Hematopoietic multipotent progenitor cell treated with erythropoietin and hydrocortisone succinate and interleukin-3 and kit ligand, for 15 days (in vitro differentiated cells): ENCODE measurements around the gene ARHGAP22.
A peak's percentile ranks its signal among the peaks of the same experiment; 100 is the strongest.

ENCODE experiments used
- DNase-seq: peaks from one replicate; pipeline ENCODE4 v3.0.0-alpha.2; 2015; ENCODE audit warnings: low spot score

ARHGAP22 gene

DNA sequence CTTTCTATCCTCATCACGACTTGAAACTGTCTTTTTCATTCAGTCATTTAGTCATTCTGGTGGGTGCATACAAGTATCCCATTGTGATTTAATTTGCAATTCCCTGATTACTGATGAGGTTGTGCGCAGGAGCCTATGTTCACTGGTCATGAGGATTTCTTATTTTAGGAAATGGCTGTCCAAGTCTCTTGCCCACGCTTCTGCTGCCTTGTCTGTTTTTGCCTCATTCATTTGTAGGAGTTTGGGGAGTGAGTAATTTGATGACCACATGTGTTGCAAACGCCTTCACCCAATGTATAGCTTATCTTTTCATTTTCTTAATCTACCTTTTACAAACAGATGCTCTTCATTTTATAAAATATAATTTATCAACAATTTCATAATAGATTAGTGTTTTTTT, 127.3 kb downstream of the ARHGAP22 start:
- no peak for DNase-seq

DNA sequence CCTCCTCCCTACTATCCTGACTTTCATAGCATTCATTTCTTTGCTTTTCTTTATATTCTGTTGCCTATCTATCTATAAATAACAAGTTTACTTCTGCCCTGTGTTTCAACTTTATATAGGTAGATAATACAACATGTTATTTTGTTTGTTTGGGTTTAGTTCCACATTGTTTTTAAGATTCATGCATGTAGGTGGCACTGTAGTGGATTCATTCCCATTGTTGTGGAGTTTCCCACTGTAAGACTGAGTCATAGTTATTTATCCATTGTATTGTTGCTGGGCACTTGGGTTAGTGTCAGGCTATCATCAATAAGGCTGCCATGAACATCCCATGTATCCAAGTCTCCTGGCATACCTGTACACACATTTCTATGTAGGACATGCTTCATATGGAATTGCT, 127.7 kb downstream of the ARHGAP22 start:
- no peak for DNase-seq

DNA sequence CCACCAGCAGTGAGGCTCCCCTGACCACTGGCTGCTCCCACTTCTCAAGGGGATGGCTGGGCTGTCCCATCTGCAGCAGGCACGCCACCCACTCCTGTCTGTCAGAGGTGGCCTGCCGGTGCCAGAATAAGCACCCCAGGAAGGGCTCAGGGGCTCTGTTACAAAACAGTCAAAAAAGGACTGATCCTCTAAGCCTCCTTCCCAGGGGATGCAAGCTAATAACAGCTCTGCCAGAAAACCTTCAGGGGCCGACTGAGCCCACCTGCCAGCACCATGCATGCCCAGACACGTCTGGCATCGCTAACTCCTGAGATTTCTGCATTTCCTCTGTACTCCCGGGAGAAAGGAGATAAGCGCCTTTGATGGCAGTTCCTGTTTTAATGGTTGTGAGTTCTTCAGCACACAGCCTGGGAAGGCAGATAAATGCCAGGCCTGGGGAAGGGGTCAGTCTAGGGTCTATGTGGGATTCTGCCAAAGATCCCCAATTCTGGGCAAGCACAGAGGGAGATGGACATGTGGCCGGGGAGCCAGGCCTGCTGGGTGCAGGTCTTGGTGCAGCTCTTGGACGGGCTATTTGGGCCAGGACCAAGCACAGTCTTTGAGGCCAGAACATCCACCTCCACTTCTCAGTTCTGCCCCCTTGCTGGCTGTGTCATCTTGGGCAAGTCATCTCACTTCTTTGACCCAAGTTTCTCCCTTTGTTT, 128.4 kb downstream of the ARHGAP22 start:
- DNase-seq, result no peak

DNA sequence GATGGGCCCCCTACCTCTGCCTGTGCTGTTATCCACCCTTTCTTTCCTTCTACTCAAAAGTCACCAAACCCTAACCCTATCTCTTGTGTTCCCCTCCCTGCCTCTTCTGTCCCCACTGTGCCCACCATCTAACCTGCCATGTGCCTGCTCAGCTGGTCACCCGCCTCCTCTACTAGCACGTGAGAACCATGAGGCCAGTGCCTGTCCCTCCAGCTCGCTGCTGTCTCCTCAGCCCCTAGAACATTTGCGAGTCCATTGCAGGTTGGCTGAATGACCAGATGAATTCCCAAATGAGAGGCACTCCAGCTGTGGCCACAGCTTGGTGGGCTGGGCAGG, 129.0 kb downstream of the ARHGAP22 start:
- DNase-seq, result no peak

DNA sequence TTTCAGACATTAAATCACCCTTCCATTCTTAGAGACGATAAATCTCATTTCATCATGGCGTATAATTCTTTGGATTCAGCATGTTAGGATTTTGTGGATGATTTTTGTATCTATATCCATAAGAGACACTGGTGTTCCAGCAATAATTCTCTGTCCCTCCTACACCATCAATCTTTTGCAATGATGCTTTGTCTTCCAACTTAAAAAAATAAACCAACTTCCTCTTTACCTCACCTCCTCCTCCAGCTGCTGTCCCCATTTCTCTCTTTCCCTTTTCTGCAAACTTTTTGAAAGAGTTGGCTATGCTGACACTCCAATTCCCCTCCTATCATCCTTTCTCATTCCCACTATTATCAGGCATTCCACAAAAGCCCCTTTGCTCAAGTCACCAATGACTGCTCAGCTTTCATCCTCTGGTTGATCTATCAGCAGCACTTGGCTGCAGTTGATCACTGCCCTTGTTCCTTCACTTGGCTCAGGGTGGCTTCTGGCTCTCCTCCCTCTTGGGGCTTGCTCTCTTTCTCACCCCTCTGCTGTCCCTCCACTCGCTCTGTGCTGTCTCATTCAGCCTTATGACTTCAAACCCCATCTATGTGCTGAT, 130.0 kb downstream of the ARHGAP22 start:
- DNase-seq, result no peak

DNA sequence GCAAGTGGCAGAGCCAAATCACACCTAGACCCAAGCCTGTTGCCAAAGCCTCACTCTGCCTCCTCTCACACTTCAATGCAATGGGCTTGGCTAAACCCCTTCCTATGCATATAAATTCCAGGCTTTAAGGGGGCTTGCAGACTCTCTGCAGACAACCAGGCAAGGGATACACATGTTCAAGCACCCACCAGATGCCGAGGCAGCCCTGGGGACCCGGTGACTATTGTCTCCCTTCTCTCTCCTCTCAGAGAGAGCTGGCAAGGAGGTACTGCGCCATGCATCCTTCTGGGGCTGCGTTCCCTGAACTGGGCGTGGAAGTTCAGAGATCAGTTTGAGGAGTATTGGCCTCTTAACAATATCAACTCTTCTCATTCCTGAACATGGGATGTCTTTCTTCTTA, 131.2 kb downstream of the ARHGAP22 start:
- no peak for DNase-seq

DNA sequence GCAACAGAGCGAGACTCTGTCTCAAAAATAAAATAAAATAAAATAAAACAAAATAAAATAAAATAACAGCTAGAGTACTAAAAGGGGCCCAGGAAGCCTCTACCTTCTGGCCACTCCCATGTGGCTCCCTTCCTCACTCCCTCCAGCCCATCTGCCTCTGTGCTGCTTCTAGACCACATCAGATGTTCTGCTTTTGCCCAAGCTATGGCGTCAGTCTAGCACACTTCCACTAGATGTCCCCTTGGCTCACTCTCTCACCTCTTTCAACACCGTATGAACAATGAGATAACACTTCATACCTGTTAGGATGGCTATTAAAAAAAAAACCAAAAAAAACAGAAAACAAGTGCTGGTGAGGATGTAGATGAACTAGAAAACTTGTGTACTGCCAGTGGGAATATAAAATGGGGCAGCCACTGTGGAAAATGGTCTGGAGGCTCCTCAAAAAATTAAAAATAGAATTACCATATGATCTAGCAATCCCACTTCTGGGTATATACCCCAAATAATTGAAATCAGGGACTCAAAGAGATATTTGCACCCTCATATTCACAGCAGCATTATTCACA, 132.3 kb downstream of the ARHGAP22 start:
- DNase-seq, result no peak

DNA sequence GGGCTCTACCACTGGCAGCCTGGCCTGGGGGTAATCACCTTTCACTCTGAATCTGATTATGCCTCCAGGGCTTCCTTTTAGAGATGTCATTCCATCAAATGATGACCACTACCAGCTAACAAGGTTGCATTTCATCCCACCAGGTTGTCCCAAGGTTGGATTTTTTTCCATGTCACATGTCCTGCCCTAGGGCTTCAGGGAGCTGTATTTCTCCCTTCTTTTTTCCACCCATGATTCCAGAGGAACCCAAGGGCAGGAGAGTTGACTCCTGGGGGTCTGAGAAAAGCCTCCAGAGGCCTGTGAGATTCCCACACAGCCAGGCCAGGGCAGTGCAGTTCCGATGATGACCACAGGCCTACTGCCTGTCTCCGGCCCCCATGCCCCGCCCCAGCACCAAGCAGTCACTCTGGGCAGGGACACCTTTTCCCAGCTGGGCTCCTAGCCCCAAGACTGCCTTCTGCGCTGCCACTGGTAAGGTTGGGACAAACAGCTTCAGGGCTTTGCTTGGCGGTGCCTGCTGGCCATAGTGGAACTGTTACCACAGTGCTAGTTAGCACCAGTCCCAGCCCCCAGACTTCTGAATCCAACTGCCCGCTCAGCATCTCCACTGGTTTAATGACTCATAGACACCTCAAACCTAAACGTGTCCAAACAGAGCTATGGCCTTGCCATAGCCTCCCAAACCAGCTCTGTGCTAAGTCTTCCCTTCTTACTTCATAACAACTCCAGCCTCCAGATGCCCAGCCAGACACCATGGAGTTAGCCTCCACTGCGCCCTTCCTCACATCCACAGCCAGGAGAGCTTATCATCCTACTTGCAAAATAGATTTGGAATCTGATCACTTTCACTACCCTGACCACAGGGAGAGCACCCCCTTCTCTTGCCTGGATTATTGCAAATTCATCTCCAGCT, 133.7 kb downstream of the ARHGAP22 start:
- no peak for DNase-seq

DNA sequence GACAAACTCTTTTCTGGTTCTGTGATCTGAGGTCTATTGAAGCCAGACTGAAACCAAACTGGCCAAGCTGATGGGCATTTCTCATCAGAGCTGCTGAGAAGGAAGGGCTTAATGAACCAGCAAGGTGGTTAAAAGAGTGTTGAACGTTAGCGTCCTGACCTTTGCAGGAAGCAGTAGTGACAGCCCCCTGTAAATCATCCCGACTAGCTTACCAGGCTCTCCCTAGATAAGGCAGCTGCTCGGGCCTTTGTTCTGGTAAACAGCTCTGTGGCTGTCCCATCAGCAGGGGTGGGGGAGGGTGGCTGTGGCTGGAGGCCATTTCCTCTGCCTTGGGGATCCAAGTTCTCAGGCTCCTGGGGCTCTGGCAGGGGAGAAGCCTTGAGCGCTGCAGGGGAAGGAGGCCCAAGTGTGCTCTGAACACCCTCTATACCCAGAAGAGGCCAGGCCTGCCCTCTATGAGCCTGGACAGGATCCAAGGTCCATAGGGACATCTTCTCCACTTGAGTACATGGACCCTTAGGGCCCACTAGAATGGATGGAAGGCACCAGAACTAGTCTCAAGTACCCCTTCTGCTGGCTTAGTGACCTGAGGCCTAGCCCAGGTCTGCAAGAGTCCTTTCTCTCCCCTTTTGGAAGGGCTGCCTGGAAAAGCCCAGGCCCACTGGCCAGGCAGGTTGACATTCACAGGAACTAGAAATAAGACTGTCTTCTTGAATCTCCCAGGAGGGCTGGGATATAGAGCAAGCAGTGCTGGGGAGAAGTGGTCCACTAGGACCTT, 134.6 kb downstream of the ARHGAP22 start:
- DNase-seq, result peak; percentile 18

DNA sequence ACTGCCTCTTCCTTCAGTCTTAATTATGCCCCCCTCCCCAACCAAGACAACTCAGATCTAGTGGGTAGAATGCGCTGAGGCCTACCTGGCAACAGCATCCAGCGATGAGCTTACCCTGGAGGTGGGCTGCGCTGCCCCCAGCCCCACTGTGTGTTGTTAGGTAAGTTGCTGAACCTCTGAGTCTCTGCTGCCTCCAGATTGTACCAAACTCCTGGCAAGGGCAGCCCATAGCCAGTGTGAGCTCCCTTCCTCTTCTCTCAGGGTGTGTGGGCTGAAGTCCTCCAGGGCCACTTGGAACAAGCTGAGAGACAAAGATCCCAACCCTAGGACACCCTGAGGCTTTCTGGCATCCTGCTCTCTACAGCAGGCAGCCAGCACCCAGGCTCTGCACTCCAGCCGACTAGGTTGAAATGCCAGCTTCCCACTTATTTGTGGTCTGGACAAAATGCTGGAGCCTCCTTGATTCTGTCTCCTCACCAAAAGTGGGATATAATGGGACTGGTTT, 135.3 kb downstream of the ARHGAP22 start:
- DNase-seq, result no peak

DNA sequence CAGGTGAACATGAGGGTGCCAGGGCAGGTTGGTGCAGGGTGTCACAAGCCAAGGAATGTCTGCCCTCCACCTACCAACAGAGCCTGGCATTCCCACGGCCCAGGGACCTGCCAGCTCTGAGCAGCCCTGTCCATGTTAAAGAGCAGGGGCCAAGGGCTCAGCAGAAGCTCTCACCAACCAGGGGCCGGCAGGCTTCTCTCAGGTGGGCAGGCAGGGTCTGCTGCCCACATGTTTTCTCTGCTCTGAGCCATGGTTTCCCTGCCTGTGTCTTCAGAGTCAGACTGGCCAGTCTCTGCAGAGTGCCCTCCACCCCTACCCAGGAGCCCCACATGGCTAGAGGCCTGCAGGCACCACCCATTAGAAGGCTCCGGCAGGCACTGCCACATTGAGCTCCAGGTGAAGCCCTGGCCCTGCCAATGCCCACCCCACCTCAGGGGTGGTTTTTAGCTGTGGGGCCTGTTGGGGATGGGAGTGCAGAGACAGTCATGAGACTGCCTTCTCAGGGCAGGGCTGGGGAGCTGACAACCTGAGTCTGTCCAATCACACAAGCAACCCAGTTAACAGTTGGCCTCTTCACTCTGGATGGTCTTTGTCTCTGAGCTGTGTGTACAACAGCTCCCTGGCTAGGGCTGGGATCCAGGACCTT, 135.9 kb downstream of the ARHGAP22 start:
- DNase-seq, result no peak

DNA sequence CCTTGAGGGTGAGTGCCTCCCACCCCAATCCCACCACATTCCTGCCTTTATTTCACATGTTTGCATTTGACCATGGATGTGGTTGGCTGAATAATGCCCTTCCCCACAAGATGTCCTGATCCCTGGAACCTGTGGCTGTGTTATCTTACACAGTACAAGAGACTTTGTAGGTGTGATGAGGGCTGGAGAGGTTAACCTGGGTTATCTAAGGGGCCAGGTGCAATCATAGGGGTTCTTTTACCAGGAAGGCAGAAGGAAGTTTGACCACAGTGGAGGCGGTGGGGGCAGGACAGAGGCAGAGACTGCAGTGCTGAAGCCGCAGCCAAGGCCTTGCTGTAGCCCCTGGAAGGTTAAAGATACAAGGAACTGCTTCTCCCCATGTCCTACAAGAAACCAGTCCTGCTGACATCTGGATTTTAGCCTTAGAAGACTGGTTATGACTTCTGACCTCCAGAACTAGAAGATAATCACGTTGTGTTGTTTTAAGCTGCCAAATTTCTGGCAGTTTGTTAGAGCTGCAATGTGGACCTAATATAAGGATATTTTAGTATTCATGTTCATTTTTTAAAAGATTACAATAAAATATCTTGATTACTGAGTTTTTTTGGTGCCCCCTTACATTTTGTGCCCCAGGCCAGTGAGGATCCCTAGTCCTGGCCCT, 136.6 kb downstream of the ARHGAP22 start:
- DNase-seq, result no peak

DNA sequence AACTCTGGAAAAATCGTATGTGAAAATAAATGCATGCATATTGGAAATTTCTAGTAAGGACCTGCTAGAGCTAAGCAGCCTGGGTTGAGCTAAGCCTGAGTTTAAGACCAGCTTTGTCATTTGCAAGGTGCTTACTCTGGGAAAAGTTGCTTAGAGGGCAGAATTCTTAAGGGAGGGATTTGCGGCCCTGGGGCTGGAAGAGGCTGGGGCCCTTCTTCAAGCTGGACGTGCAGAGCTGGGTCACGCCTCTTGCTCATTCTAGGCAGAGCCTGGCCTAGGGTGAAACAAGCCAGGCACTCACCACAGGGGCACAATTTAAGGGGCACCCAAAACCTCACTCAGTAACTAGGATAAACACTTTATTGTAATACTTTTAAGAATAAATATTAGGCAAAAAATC, 137.2 kb downstream of the ARHGAP22 start:
- no peak for DNase-seq

DNA sequence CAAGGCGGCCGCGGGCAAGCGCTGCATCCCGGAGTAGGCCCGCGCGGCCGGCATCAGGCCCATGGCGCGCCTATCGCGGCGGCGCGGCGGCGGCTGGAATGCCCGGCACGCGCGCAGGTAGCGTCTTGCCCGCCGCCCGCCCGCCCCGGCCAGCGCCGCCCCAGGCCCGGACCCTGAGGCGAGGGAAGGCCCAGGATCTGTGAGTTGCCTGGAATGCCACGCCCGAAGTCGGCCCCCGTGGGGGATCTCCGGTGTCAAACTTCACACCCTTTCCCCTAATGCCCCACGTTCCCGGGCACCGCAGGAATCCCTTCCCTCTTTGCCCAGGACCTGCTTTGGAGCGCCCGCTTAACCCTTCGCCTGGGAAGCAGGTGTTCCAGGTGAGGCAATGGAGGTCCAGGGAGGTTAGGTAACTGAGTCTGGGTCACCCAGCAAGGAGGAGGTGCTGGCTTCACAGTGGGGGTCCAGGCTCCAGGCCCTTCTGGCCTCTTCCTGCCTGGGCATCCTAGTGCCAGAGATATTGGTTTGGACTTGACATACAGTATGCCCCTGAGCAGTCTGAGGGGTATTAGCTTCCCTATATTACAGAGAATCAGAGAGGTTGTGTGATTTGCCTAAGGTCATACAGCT, 138.1 kb downstream of the ARHGAP22 start:
- no peak for DNase-seq

DNA sequence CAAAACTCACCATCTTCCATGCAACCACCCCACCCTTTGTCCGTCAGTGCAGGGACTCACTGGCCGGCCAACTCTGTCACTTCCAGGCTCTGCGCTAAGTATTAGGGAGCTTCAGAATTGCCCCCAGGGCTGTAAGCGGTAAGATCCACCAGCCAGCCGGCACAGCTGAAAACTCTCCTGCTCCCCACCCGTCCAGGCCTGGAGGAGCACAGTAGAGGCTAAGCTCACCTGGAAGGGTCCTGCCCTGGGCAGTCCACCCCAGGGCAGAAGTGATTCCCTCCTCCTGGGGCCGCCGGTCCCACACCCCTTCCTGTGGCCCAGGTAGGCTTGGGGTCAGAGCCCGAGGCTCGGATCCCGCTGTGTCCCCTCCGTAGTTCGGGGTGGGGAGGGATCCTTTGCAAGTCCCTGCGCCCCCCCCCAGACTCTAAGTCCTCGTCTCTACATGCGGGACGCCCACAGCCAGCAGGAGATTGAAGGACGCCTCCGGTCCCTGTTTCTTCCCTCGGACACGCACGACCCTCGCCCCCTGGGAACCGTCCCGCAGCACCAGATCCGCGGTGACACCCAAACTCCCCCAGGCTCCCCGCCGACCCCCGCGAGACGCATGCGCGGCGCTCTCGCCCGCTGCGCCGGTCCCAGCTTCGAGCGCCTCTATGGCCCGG, 138.9 kb downstream of the ARHGAP22 start:
- DNase-seq, result no peak

DNA sequence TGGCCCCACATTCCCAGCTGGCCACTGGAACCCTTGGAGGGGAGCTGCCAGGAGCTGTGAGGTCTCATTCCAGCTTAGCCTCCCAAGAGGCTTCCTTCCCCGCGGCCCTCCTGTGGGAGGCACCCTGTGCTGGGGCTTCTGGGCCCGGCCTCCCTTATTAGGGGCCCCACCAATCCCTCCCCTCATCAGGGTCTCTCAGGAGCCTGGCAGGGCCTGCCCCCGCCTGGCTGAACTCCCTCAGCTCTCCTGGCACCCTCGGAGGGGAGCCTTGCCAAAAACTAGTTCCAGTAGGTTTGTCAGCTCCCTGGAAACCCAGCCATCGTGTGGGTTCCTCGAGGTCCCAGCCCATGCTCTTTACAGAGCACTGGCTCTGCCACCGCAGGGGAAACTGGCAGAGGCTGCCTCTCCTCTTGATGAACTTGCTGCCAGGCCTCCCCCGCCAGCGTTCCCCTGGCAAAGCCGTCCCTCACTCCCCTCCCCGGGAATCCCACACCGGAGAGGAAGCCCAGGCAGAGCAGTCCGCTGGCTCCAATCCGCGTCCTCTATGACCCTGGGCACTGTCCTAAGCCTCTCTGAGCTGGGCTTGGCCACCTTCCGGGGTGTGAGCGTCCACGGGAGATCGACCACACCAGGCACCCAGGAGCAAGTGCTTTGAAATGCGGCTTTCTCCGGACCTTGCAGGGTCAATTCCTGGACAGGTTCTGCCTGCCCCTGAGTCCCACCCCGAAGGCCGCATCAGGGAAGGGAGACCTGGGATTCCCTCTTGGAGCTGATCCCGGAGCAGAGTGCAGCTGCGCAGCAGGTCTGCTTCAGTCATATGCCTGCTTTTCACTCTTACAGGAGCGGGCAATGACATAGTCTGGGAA, 139.8 kb downstream of the ARHGAP22 start:
- no peak for DNase-seq

DNA sequence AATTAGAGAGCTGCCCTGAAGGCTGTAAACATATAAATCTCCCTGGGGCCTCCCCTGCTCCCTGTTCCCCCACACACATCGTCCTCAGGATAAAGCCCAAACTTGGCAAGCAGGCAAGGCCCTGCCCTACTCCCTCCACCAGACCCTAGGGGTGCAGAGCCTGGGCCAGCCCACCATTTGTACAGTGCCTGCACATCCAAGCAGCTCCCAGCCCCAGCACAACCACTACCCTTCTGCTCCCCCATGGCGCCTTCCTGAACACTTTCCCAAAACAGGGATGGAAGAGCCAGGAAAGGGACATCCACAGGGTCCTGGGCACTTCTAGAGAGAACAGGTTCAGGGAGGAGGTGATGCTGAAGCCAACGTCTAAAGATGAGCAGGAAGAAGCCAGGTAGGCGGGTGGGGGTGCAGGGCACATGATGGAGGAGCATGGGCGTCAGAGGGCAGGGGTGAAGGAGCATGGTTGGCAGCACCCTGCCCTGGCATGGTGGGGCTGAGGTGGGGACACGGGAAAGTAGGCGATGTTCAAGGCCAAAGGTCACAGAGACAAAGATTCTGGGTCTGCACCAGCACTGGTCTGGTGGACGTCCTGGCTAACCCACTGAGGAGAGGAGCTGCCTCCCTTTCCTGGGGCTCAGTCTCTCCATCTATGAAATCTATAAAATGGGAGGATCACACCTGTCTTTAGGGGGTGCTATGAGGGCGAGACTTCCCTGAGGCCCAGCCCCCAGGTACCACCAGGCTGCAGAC, 140.6 kb downstream of the ARHGAP22 start:
- DNase-seq, result no peak
